GM12873 (cell line): ENCODE results near the gene NISCH.

Source experiments
- TF ChIP-seq, protein P1 (sequence below): IDR thresholded peaks from 2 replicates; pipeline ENCODE4 v1.5.1; 2012; ENCODE audit warnings: low read depth, mild to moderate bottlenecking, moderate library complexity, low read length, control low read depth; ENCODE audit not compliant: insufficient read depth; ENCODE audit errors: missing control alignments

NISCH gene

DNA sequence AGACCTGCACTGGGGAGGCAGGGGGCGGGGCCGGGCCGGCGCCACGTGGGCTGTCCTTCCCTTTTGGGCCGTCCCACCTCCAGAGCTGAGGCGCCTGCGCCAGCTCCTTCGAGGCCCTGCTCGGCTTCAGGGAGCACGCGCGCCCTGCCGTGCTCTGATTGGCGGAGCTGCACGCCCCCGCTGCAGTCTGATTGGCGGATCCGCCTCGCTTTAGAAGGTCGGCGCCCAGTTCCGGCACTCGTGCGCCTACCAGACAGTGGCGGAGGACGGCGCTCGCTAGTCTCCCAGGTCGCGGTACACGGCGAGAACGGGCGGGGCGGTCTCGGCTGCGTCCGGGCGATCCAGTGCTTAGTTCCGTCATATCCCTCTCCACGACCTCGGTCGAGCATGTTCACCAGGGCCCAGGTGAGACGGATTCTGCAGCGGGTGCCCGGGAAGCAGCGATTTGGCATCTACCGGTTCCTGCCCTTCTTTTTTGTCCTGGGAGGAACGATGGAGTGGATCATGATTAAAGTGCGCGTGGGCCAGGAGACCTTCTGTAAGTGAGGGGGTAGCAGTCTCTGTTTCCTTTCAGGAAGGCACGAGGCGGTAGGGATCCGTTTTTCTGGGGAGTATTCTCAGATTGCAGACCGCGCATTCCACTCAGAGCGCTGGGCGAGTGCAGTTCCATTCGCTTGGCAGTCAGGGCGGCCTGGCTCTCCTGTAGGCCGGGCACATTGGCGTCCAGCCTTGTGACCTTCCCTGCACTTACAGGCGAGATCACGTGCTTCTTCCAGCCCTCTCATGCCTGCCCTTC is 81.2 kb downstream of the NISCH start, which contains the start of gene UQCC5:
Gene UQCC5, plus strand, starts transcription at position 237 of the 796 bp plus-strand sequence. Its CDS starts 151 bp downstream, at position 388.
- TF ChIP-seq, protein P1, sequence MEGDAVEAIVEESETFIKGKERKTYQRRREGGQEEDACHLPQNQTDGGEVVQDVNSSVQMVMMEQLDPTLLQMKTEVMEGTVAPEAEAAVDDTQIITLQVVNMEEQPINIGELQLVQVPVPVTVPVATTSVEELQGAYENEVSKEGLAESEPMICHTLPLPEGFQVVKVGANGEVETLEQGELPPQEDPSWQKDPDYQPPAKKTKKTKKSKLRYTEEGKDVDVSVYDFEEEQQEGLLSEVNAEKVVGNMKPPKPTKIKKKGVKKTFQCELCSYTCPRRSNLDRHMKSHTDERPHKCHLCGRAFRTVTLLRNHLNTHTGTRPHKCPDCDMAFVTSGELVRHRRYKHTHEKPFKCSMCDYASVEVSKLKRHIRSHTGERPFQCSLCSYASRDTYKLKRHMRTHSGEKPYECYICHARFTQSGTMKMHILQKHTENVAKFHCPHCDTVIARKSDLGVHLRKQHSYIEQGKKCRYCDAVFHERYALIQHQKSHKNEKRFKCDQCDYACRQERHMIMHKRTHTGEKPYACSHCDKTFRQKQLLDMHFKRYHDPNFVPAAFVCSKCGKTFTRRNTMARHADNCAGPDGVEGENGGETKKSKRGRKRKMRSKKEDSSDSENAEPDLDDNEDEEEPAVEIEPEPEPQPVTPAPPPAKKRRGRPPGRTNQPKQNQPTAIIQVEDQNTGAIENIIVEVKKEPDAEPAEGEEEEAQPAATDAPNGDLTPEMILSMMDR = no peak

- TF ChIP-seq, protein P1 = no peak
Observed at GRCh38 chr3:52537165-52537620, 81.8 kb downstream of the NISCH start.

DNA sequence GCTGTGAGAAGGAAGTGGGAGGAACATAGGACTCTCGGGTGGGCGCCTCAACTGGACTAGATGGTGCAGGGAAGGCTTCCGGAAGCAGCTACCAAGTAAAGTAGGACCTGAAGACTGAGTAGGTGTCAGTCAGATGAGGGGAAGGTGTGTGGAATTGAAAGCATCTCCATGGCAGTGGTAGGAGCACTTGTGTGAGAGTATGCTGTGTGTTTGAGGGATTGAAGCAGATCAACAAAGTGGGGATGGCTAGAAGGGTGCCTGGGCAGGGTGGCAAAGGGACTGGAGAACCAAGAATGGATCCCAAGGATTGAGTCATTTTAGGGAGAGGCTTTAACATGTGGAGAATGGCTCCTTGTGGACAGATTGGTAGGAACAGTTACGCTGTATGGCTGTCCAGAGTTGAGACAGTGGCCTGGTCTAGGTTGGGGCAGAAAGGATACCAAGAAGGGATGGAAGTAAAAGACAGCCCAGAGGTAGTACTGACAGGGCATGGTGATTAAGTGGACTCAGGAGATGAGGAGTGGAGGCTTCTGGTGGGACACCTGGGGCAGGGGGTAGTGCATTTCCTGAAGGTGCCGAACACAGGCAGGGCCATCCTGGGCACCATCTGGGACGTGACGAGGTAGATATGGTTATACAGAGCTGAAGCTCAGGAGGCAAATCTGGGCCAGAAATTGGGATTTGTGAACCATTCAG is 82.5 kb downstream of the NISCH start:
- TF ChIP-seq, protein P1 = no peak

- TF ChIP-seq, protein P1 = no peak
Observed at GRCh38 chr3:52539010-52539653, 83.7 kb downstream of the NISCH start.

GRCh38 chr3:52541050-52541449 is 85.6 kb downstream of the NISCH start:
- TF ChIP-seq, protein P1 = no peak
